Activated CD4-positive, alpha-beta T cell treated with anti-CD3 and anti-CD28 coated beads for 36 hours (primary cell): Measurements from ENCODE around the gene ITGB5. TPM values are rescaled to one million over a fixed set of nuclear protein-coding genes. Genes with fewer than 3 reads are reported as not detected.
"Not testable (repeated sequence)": the region's sequence is repeated elsewhere in the genome, so short reads cannot be mapped to it uniquely, and the experiment has no call there.

Experiments used
- ATAC-seq: fragments of 200-7000 bp; cut with Tn5 transposase; one replicate; pipeline ENCODE4 v1.10.0; 2021; ENCODE audit warnings: mild to moderate bottlenecking, moderate library complexity
- CTCF ChIA-PET: fragments of 350-600 bp; sonication (Branson Sonifier 250); formaldehyde crosslinking; loops from one replicate; lab custom pipeline; 2021; ENCODE audit warnings: antibody characterized with exemption; lab: Charles Lee
- POLR2A ChIA-PET: fragments of 350-600 bp; sonication (Branson Sonifier 250); formaldehyde crosslinking; loops from one replicate; lab custom pipeline; 2021; ENCODE audit warnings: antibody characterized with exemption, inconsistent platforms; lab: Charles Lee
- DNase-seq: peaks from one replicate; pipeline ENCODE4 v3.0.0-alpha.2; 2020
- H3K27ac Mint-ChIP-seq: one replicate; pipeline ENCODE4 v1.8.0; 2021; ENCODE audit warnings: mixed read lengths
- H3K27me3 Mint-ChIP-seq: one replicate; pipeline ENCODE4 v1.8.0; 2021; ENCODE audit warnings: mixed read lengths
- H3K36me3 Mint-ChIP-seq: one replicate; pipeline ENCODE4 v1.8.0; 2021; ENCODE audit warnings: low read depth, mixed read lengths
- H3K4me1 Mint-ChIP-seq: one replicate; pipeline ENCODE4 v1.8.0; 2021; ENCODE audit warnings: mixed read lengths
- H3K4me3 Mint-ChIP-seq: one replicate; pipeline ENCODE4 v1.8.0; 2021; ENCODE audit warnings: mild to moderate bottlenecking, moderate library complexity, mixed read lengths
- H3K9me3 Mint-ChIP-seq: one replicate; pipeline ENCODE4 v1.8.0; 2021; ENCODE audit warnings: low read depth, mixed read lengths
- intact Hi-C, 2 experiments: fragments of 100-400 bp; cut with DNase I in 1 of 2; cut with micrococcal nuclease in 1 of 2; formaldehyde crosslinking; loops; one replicate each; pipeline versions ENCODE4 v1.14.2 to v1.15.1; 2022 to 2024; cut with DNase I, micrococcal nuclease
- total RNA-seq, 2 experiments: library from RNA; stranded (reverse); gene quantifications; one replicate each; pipeline ENCODE4 v1.2.3, GENCODE V29; 2021

The ITGB5 gene
- total RNA-seq, 2 experiments from 2014 or later: 0.57 to 0.72 TPM

DNA sequence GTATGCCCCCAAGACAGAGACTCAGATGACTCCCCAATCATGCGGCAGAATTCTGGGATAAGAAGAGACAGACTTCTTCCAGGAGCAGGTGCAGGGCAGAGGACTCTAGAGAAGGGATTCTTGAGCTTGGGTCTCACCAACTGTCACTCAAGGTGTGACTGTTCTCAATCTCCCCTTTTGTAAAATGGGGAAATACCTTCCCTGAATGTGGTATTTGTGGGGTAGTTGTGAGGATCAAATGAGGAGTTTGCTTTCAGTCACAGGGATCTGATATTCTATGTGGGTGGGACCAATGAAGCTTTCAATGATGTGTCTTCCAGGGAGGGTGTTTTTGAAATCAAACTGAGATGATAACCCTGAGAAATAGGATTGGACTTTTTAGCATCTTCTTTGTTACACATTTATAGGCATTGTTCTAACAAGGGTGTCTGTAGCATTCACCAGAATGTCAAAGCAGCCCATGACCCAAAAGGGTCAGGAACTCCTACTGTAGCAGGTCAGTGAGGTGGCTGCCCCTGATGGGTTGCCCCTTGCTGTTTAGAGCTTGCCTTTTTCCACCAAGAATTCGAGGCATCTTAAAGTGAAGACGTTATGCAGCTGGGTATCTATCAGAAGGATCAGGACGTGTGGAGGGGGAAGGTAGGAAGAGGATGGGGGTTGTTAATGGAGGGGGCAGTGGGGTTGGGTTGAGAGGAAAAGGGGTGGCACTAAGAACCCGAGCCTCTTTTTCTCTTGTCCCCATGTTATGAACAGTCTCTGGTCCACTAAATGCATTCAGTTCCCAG, 128.1 kb downstream of the ITGB5 start:
- DNase-seq (no peak), ATAC-seq (peak; percentile 33)
- Mint-ChIP-seq H3K27ac (no peak overlapping the region), H3K4me3 (no peak overlapping the region), H3K36me3 (no peaks in the 10 kb centered on the region), H3K27me3 (no peaks in the 10 kb centered on the region), H3K4me1 (peaks cover 9% of the 10 kb centered on the region), H3K9me3 (no peaks in the 10 kb centered on the region)
- POLR2A ChIA-PET: interaction anchor here (0.6 kb wide), 2 partner anchors 38 to 469 kb away, joined by 3 to 7 read pairs; no protein-coding TSS in a partner anchor
- CTCF ChIA-PET: interaction anchor here (0.7 to 8.9 kb wide), 6 partner anchors 19 to 170 kb away, joined by 3 to 151 read pairs (median 6); no protein-coding TSS in a partner anchor
- intact Hi-C loops: no loop called here

DNA sequence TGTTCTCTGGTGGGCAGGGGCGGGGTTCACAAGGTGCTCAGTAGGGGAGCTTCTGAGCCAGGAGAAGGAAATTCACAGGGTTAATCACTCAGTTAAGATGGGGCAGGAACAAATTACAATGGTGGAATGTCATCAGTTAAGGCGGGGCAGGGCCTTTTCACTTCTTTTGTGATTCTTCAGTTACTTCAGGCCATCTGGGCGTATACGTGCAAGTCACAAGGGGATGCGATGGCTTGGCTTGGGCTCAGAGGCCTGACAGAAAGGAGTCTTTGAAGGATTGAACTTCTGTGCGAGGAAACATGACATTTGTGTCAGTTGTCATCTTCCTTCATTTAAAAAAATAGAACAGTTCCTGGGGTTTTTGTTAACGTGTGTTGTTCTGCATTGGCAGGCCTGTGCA, 129.2 kb downstream of the ITGB5 start:
- H3K27me3 Mint-ChIP-seq, ATAC-seq, H3K36me3 Mint-ChIP-seq, POLR2A ChIA-PET, H3K4me1 Mint-ChIP-seq, intact Hi-C loops, H3K9me3 Mint-ChIP-seq, H3K27ac Mint-ChIP-seq, H3K4me3 Mint-ChIP-seq, DNase-seq: not testable (repeated sequence)
- CTCF ChIA-PET: interaction anchor here (8.9 kb wide), 1 partner anchor 145 kb away, joined by 151 read pairs; no protein-coding TSS in a partner anchor

DNA sequence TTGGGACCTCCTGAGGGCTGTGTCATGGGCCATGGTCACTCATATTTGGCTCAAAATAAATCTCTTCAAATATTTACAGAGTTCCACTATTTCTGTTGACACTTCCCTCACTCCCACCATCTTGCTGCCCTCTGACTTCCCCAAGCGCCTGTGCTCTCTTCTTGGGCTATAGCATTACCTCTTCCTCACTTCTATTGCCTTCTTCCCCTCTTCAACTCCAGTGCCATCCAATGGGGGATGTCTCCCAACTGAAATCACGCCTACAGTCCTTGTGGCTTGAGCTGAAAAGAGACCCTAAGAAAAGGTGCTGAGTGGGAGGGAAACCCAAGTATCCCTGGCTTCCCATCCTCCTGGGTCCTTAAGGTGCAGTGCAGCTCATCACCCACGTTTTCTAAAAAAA, 135.1 kb downstream of the ITGB5 start:
- POLR2A ChIA-PET: no interaction called here
- Mint-ChIP-seq H3K27ac (no peak overlapping the region), H3K9me3 (no peaks in the 10 kb centered on the region), H3K27me3 (no peaks in the 10 kb centered on the region), H3K4me3 (no peak overlapping the region), H3K36me3 (peaks cover 2% of the 10 kb centered on the region), H3K4me1 (no peaks in the 10 kb centered on the region)
- CTCF ChIA-PET: interaction anchor here (1.4 kb wide), 1 partner anchor 12 kb away, joined by 5 read pairs; no protein-coding TSS in a partner anchor
- intact Hi-C loops: no loop called here
- DNase-seq (no peak), ATAC-seq (no peak)

DNA sequence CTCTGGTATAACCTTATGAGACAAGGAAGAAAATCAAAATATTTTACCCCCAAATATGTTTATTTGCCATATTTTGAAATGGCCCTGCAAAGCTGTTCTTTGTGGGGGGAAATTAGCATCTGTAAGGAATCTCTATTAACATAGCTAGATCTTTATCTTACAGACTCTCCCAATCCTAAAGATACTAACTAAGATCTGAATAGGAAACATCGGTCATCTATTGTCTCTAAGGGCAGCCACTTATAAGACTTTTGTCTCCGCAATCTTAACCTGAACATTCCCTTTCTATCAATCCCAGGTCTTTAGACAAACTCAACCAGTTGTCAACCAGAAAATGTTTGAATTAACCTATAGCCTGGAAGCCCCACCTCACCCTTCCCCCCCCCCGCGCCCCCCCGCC, 135.7 kb downstream of the ITGB5 start:
- CTCF ChIA-PET: interaction anchor here (1.4 kb wide), 1 partner anchor 12 kb away, joined by 5 read pairs; no protein-coding TSS in a partner anchor
- no peak for DNase-seq
- H3K27me3 Mint-ChIP-seq: no peaks in the 10 kb centered on the region

DNA sequence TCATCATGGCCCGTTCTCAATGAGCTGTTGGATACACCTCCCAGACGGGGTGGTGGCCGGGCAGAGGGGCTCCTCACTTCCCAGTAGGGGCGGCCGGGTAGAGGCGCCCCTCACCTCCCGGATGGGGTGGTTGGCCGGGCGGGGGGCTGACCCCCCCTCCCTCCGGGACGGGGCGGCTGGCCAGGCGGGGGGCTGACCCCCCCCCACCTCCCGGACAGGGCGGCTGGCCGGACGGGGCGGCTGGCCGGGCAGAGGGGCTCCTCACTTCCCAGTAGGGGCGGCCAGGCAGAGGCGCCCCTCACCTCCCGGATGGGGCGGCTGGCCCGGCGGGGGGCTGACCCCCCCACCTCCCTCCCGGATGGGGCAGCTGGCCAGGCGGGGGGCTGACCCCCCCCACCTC, 137.3 kb downstream of the ITGB5 start:
- H3K4me1 Mint-ChIP-seq, H3K4me3 Mint-ChIP-seq, CTCF ChIA-PET, H3K27me3 Mint-ChIP-seq, DNase-seq, H3K27ac Mint-ChIP-seq, H3K9me3 Mint-ChIP-seq, intact Hi-C loops, ATAC-seq, H3K36me3 Mint-ChIP-seq, POLR2A ChIA-PET: not testable (repeated sequence)

More for the DNA sequence above, 135.7 kb downstream of the ITGB5 start:
- POLR2A ChIA-PET: no interaction called here
- H3K36me3 Mint-ChIP-seq: peaks cover 2% of the 10 kb centered on the region
- intact Hi-C loops: no loop called here
- H3K9me3 Mint-ChIP-seq: no peaks in the 10 kb centered on the region
- ATAC-seq: no peak
- no peak overlapping the region for H3K4me3 Mint-ChIP-seq
- H3K27ac Mint-ChIP-seq: no peak overlapping the region
- no peaks in the 10 kb centered on the region for H3K4me1 Mint-ChIP-seq

DNA sequence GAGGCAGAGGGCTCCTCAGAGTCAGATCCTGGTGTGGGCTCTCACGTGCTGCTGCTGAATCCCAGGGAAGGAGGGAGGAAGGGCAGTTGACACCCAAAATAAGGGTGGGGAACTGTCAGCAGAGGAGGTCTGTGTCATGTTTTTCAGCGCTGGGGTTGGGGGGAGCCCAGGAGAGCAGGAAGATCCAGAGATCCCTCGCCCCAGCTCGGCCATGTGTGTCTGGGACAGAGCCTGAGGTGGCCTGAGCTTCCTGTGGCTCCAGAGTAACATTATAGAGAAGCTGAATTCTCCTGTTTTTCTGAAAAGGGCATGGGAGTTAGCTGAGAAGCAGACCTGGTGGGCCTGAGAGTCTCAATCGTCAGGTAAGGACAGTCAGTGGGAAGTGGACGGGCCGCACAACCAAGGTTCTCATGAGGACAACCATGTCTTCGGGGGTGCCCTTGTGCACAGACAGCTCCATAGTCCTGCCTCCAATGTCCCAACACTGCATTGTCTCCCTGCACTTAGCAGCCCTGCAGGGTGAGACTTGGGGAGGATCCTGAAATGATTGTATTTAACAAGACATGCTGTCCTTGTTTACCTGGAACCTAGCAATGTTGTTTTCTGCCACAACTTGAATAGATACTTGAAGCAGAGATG, 138.5 kb downstream of the ITGB5 start:
- CTCF ChIA-PET: interaction anchor here (0.6 to 2.5 kb wide), 2 partner anchors 153 to 588 kb away, joined by 3 to 9 read pairs; no protein-coding TSS in a partner anchor
- intact Hi-C loops: no loop called here

DNA sequence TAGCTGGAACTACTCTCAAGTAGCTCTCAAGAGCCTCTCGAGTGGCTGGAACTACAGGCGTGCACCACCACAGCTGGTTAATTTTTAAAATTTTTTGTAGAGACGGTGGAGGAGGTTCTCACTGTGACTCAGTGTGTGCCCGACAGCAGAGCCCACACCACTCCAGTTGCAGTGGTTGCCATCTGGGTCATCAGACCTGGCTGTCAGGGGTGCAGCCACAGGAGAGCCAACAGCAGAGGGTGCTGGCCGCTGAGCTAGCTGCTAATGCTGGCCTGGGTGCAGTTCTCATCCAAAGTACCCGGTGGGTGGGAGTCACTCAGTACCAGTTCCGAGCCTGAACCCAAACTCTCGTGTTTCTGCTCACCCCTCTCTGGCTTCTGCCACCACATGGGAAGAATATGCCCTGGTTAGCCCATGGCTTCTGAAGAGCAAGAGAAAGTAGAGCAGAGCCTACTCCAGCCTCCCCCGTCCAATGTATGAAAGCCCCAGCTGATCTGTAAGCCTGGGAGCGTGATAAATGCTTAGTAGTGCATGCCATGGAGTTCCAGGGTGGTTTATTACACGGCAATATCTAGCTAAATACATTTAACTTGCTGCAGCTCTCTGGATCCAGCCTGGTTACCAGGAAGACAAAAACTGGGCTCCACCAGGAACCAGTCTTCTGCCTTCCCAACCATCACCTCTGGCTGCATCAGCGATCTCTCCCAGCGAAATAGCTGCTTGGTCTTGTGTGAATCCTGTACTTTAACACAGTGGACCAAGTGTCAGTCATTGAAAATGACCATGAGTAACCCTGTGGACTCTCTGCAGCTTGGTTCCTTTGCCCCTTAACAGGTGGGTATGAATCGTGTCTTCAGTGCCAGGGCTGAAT, 139.8 kb downstream of the ITGB5 start:
- Mint-ChIP-seq H3K27me3 (no peaks in the 10 kb centered on the region), H3K27ac (no peak overlapping the region), H3K4me1 (no peaks in the 10 kb centered on the region), H3K9me3 (no peaks in the 10 kb centered on the region), H3K36me3 (peaks cover 15% of the 10 kb centered on the region), H3K4me3 (no peak overlapping the region)
- CTCF ChIA-PET: interaction anchor here (0.6 to 2.5 kb wide), 4 partner anchors 13 to 446 kb away, joined by 3 to 9 read pairs (median 6); no protein-coding TSS in a partner anchor
- intact Hi-C loops: no loop called here
- POLR2A ChIA-PET: no interaction called here
- ATAC-seq (no peak), DNase-seq (no peak)

More for the DNA sequence above, 138.5 kb downstream of the ITGB5 start:
- POLR2A ChIA-PET: no interaction called here
- DNase-seq (no peak), ATAC-seq (peak; percentile 30)
- Mint-ChIP-seq H3K36me3 (peaks cover 13% of the 10 kb centered on the region), H3K9me3 (no peaks in the 10 kb centered on the region), H3K27me3 (no peaks in the 10 kb centered on the region), H3K4me1 (no peaks in the 10 kb centered on the region), H3K27ac (no peak overlapping the region), H3K4me3 (no peak overlapping the region)

DNA sequence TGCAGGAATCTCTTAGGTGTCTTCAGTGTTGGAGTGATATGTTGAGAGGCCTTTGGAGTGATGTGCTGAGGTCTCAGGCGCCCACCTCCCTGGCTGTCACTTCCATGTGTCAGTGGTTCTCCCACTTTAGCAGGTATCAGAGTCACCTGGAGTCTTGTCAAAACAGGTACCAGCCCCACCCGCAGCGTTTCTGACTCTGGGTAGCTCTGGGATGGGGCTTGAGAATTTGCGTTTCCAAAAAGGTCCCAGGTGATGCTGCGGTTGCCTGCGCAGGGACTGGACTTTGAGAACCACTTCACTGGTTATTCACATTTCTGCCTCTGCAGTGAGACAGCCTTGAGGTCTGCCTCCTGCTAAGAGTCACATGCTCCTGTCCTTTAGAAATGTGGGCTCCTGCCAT, 141.4 kb downstream of the ITGB5 start:
- H3K4me1 Mint-ChIP-seq: no peaks in the 10 kb centered on the region
- H3K27me3 Mint-ChIP-seq: no peaks in the 10 kb centered on the region
- DNase-seq (no peak), ATAC-seq (no peak)
- H3K9me3 Mint-ChIP-seq: no peaks in the 10 kb centered on the region
- intact Hi-C loops: no loop called here
- H3K4me3 Mint-ChIP-seq: no peak overlapping the region
- ChIA-PET CTCF (interaction anchor here (0.6 to 1.4 kb wide), 2 partner anchors 15 to 170 kb away, joined by 3 to 7 read pairs; no protein-coding TSS in a partner anchor), POLR2A (no interaction called here)
- no peak overlapping the region for H3K27ac Mint-ChIP-seq
- H3K36me3 Mint-ChIP-seq: peaks cover 22% of the 10 kb centered on the region

DNA sequence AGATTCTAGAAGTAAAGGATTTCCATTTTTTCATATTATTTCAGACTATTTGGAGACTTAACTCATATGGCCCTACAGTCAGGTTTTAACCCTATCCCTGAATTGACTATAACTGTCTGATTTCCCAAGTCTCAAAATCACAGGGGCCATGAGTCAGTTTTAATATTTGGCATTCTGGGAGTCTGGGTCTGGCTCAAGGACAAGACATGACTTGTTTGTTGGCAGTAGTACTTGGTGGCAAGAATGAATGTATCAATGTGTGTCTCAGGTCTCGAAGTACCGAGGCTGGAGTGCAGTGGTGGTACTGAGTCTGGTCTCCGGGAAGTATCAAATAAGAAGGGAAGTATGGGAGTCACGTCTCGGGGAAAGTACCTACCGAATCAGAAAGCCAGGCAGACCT, 146.1 kb downstream of the ITGB5 start:
- intact Hi-C loops: no loop called here
- no peak for ATAC-seq
- CTCF ChIA-PET: no interaction called here
- Mint-ChIP-seq H3K27ac (no peak overlapping the region), H3K9me3 (no peaks in the 10 kb centered on the region), H3K4me3 (no peak overlapping the region), H3K36me3 (peaks cover 51% of the 10 kb centered on the region), H3K4me1 (peaks cover 10% of the 10 kb centered on the region), H3K27me3 (no peaks in the 10 kb centered on the region)
- POLR2A ChIA-PET: no interaction called here
- DNase-seq: no peak

DNA sequence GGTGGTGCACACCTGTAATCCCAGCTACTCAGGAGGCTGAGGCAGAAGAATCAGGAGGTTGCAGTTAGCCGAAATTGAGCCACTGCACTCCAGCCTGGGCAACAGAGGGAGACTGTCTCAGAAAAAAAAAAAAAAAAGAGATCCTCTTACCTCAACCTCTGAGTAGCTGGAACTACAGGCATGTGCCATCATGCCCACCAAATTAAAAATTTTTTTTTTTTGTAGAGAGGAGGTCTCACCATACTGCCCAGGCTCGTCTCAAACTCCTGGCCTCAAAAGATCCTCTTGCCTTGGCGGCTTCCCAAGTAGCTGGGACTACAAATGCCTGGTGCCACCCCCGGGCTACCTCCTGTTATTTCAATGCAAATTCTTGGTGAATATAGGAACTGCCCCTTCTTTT, 155.4 kb downstream of the ITGB5 start:
- Mint-ChIP-seq H3K27me3 (peaks cover 1% of the 10 kb centered on the region), H3K9me3 (no peaks in the 10 kb centered on the region), H3K36me3 (peaks cover 33% of the 10 kb centered on the region), H3K27ac (no peak overlapping the region), H3K4me1 (peaks cover 32% of the 10 kb centered on the region), H3K4me3 (peak overlapping the region; percentile 100)
- no peak for DNase-seq
- CTCF ChIA-PET: interaction anchor here (0.6 to 2.3 kb wide), 4 partner anchors 29 to 742 kb away, joined by 3 to 9 read pairs (median 4); no protein-coding TSS in a partner anchor
- POLR2A ChIA-PET: interaction anchor here (0.6 kb wide), 1 partner anchor 616 kb away, joined by 3 read pairs; no protein-coding TSS in a partner anchor
- intact Hi-C loops: loop anchor here in 1 of 2 experiments (2.0 to 10.0 kb wide), 3 partner anchors 321 to 1743 kb away; partner anchors contain the start of genes ZNF148 and ZXDC
- ATAC-seq: no peak
